Gastrocnemius medialis (tissue), 4 donors: ENCODE measurements around the gene CNPY2. TPM values are rescaled to one million over a fixed set of nuclear protein-coding genes. Genes with fewer than 3 reads are reported as not detected.
"Not testable (repeated sequence)": the region's sequence is repeated elsewhere in the genome, so short reads cannot be mapped to it uniquely, and the experiment has no call there.

Source experiments
- ATAC-seq, 2 donors: fragments of 150-250 bp; one replicate each; pipeline ENCODE4 v1.9.1; 2016
- DNase-seq, 2 donors: peaks; one replicate each; pipeline ENCODE4 v3.0.0-alpha.2; 2019
- H3K27ac ChIP-seq, 4 donors: fragments of 200-600 bp; sonication (generic); 1 replicate in 1 of 4; 2 replicates in 3 of 4; pipeline ENCODE4 v1.5.1; 2016 to 2018; ENCODE audit warnings: mild to moderate bottlenecking in 2 of 4, moderate library complexity in 1 of 4
- H3K27me3 ChIP-seq, 3 donors: fragments of 200-600 bp; sonication (generic) in 2 of 3; 1 replicate in 1 of 3; 2 replicates in 2 of 3; pipeline versions ENCODE4 v1.5.1 to v1.6.0; 2016 to 2019; ENCODE audit warnings: mild to moderate bottlenecking in 1 of 3, moderate library complexity in 1 of 3
- H3K36me3 ChIP-seq, 2 donors: fragments of 200-600 bp; sonication (generic) in 1 of 2; one replicate each; pipeline ENCODE4 v1.5.1; 2017 to 2018
- H3K4me1 ChIP-seq, 2 donors: fragments of 200-600 bp; sonication (generic) in 1 of 2; one replicate each; pipeline ENCODE4 v1.5.1; 2016 to 2017; ENCODE audit warnings: mild to moderate bottlenecking in 2 of 2
- H3K4me3 ChIP-seq, 4 donors: fragments of 200-600 bp; sonication (generic) in 3 of 4; 1 replicate in 1 of 4; 2 replicates in 3 of 4; pipeline ENCODE4 v1.5.1; 2016 to 2019; ENCODE audit warnings: mild to moderate bottlenecking in 2 of 4
- H3K9me3 ChIP-seq, 3 donors: fragments of 200-600 bp; sonication (generic) in 2 of 3; 1 replicate in 1 of 3; 2 replicates in 2 of 3; pipeline ENCODE4 v1.5.1; 2016 to 2019
- CTCF ChIP-seq, 5 experiments: fragments of 450-650 bp in 3 of 5; fragments of 200-600 bp in 2 of 5; sonication (generic) in 2 of 5; IDR thresholded peaks in 4 of 5; conservative IDR thresholded peaks in 1 of 5; 1 replicate in 4 of 5; 2 replicates in 1 of 5; pipeline ENCODE4 v1.5.1; 2016 to 2019; ENCODE audit warnings: antibody characterized with exemption in 5 of 5, mild to moderate bottlenecking in 3 of 5, moderate library complexity in 3 of 5
- POLR2A ChIP-seq, 2 donors: fragments of 450-650 bp; IDR thresholded peaks; one replicate each; pipeline ENCODE4 v1.6.1; 2017; ENCODE audit warnings: antibody characterized with exemption in 2 of 2, mild to moderate bottlenecking in 2 of 2, moderate library complexity in 2 of 2
- in situ Hi-C, 4 donors: fragments of 200-750 bp; cut with MboI; loops; one replicate each; pipeline versions ENCODE4 v1.15.0 to v1.8.0; 2017; ENCODE audit warnings: low sequenced_read_pairs in 4 of 4
- intact Hi-C: fragments of 100-400 bp; cut with DNase I; formaldehyde crosslinking; loops from one replicate; pipeline ENCODE4 v1.15.1; 2023; ENCODE audit warnings: low total_unique reads
- total RNA-seq, 4 donors: library from RNA; depleted of rRNA; stranded (reverse); fragments of >200 nt; gene quantifications; one replicate each; pipeline versions ENCODE4 v1.1.0 to v1.2.3, GENCODE V29; 2016

Gene CNPY2
- total RNA-seq, 4 donors from 2014 or later = 21.7 to 59.1 (median 28.4) TPM

GRCh38 chr12:56271031-56271430, 44.8 kb downstream of the CNPY2 start:
- peak; percentile 79 to 81 for ATAC-seq
- in situ Hi-C loops = no loop called here

GRCh38 chr12:56267443-56268071, 48.2 kb downstream of the CNPY2 start:
- peak overlapping the region; percentile 70 to 88 (median 80) for H3K4me3 ChIP-seq
- in situ Hi-C loops (no loop called here), intact Hi-C loops (loop anchor here (1.0 to 10.0 kb wide), 3 partner anchors 33 to 553 kb away; partner anchors contain the start of genes BAZ2A, BLOC1S1 and CS)
- H3K27ac ChIP-seq = peak overlapping the region; percentile 95 to 99 (median 98)
- H3K36me3 ChIP-seq = peaks cover 0 to 30% of the 10 kb centered on the region in 2 donors
- TF ChIP-seq CTCF (IDR thresholded peaks at IDR 0.05 in 4 of 5, conservative IDR thresholded peaks at IDR 0.05 in 1 of 5) (no peak), POLR2A (IDR thresholded peaks at IDR 0.05) (no peak)
- DNase-seq = peak; percentile 35 to 85
- no peaks in the 10 kb centered on the region for H3K9me3 ChIP-seq
- H3K4me1 ChIP-seq = peaks cover 55 to 58% of the 10 kb centered on the region in 2 donors
- H3K27me3 ChIP-seq = no peaks in the 10 kb centered on the region
- ATAC-seq = peak; percentile 27 to 54

More at GRCh38 chr12:56271031-56271430, 44.8 kb downstream of the CNPY2 start:
- Histone ChIP-seq H3K27me3 (no peaks in the 10 kb centered on the region), H3K4me1 (peaks cover 56 to 62% of the 10 kb centered on the region in 2 donors), H3K9me3 (no peaks in the 10 kb centered on the region), H3K36me3 (peaks cover 2 to 65% of the 10 kb centered on the region in 2 donors), H3K4me3 (peak overlapping the region in 1 of 4 donors; percentile 20), H3K27ac (peak overlapping the region; percentile 95 to 99 (median 98))
- TF ChIP-seq CTCF (IDR thresholded peaks at IDR 0.05 in 4 of 5, conservative IDR thresholded peaks at IDR 0.05 in 1 of 5) = peak; percentile 21 to 58 (median 36)
- TF ChIP-seq POLR2A (IDR thresholded peaks at IDR 0.05) = peak; percentile 78 to 88
- intact Hi-C loops = no loop called here
- peak; percentile 56 to 74 for DNase-seq

- DNase-seq (peak; percentile 89 to 94), ATAC-seq (peak; percentile 64 to 75)
- H3K9me3 ChIP-seq = no peaks in the 10 kb centered on the region
- H3K27ac ChIP-seq = peak within 1 kb of the TSS; percentile 95 to 99 (median 98)
- peak within 1 kb of the TSS; percentile 70 to 88 (median 80) for H3K4me3 ChIP-seq
- no peaks in the 10 kb centered on the region for H3K27me3 ChIP-seq
- intact Hi-C loops (loop anchor here (1.0 to 10.0 kb wide), 3 partner anchors 33 to 552 kb away; partner anchors contain the start of genes BAZ2A, BLOC1S1 and CS), in situ Hi-C loops (no loop called here)
- H3K36me3 ChIP-seq = peaks cover 0 to 23% of the 10 kb centered on the region in 2 donors
- TF ChIP-seq POLR2A (IDR thresholded peaks at IDR 0.05) (peak; percentile 97 to 98), CTCF (IDR thresholded peaks at IDR 0.05 in 4 of 5, conservative IDR thresholded peaks at IDR 0.05 in 1 of 5) (peak; percentile 48 to 81 (median 78))
- H3K4me1 ChIP-seq = peaks cover 49 to 52% of the 10 kb centered on the region in 2 donors
Measured at GRCh38 chr12:56266693-56267442, 48.9 kb downstream of the CNPY2 start, which contains the start of gene COQ10A. Gene COQ10A (plus strand): TSS chr12:56266942. CDS start chr12:56267119, 177 bp downstream.

- DNase-seq, ATAC-seq, H3K27me3 ChIP-seq, in situ Hi-C loops, H3K9me3 ChIP-seq: not testable (repeated sequence)
- Histone ChIP-seq H3K4me1 (peaks cover 45 to 48% of the 10 kb centered on the region in 2 donors), H3K27ac (peak overlapping the region; percentile 95 to 99 (median 98)), H3K4me3 (peak overlapping the region; percentile 70 to 88 (median 80)), H3K36me3 (peaks cover 0 to 21% of the 10 kb centered on the region in 2 donors)
- intact Hi-C loops = loop anchor here (10.0 kb wide), 2 partner anchors 369 to 551 kb away; partner anchors contain the start of genes BAZ2A and BLOC1S1
Measured at GRCh38 chr12:56266068-56266692, 49.6 kb downstream of the CNPY2 start.

GRCh38 chr12:56262955-56263354, 52.8 kb downstream of the CNPY2 start:
- H3K9me3 ChIP-seq, ATAC-seq, DNase-seq, H3K4me3 ChIP-seq, in situ Hi-C loops, H3K27me3 ChIP-seq, H3K36me3 ChIP-seq: not testable (repeated sequence)
- Histone ChIP-seq H3K27ac (peak overlapping the region in 1 of 4 donors; percentile 97), H3K4me1 (peaks cover 27 to 37% of the 10 kb centered on the region in 2 donors)
- intact Hi-C loops = loop anchor here (10.0 kb wide), 2 partner anchors 372 to 548 kb away; partner anchors contain the start of genes BAZ2A and BLOC1S1
